ENCODE data around the gene AATF. TPM values are rescaled to one million over a fixed set of nuclear protein-coding genes. Genes with fewer than 3 reads are reported as not detected.
A peak's percentile ranks its signal among the peaks of the same experiment; 100 is the strongest.

The AATF gene
- polyA plus RNA-seq, 3 donors: 24.3 to 57.9 (median 41.1) TPM

GRCh38 chr17:37079065-37079708 lies 130.4 kb downstream of the AATF start:
- no peak for TF ChIP-seq CTCF (IDR thresholded peaks at IDR 0.05)

GRCh38 chr17:37079735-37080134 lies 131.0 kb downstream of the AATF start:
- Mint-ChIP-seq H3K36me3 (peaks cover 1 to 2% of the 10 kb centered on the region in 2 donors), H3K27ac (peak overlapping the region in 1 of 7 donors; percentile 30)

More at GRCh38 chr17:37079065-37079708, 130.4 kb downstream of the AATF start:
- H3K79me2 ChIP-seq (ENCODE audit: insufficient read depth, low read length): no peaks in the 10 kb centered on the region
- Mint-ChIP-seq H3K4me1 (peaks cover 15% of the 10 kb centered on the region), H3K4me3 (no peak overlapping the region), H3K27me3 (ENCODE audit: low read depth in 3 of 3) (no peaks in the 10 kb centered on the region), H3K9me3 (peaks cover 0 to 6% (median 0%) of the 10 kb centered on the region in 7 donors), H3K27ac (no peak overlapping the region), H3K36me3 (no peaks in the 10 kb centered on the region)
- H4K20me1 ChIP-seq (ENCODE audit: insufficient read depth, low read length): no peaks in the 10 kb centered on the region
- H3K9me3 ChIP-seq (replicated peaks in 1 of 2; ENCODE audit: control insufficient read depth in 1 of 2, insufficient read depth in 1 of 2, low read length in 2 of 2): no peaks in the 10 kb centered on the region
- H3K9ac ChIP-seq (ENCODE audit: insufficient read depth, low read length, poor library complexity, severe bottlenecking): no peak overlapping the region
- no peaks in the 10 kb centered on the region for H3K36me3 ChIP-seq (replicated peaks in 1 of 2; ENCODE audit: control insufficient read depth in 1 of 2, insufficient read depth in 2 of 2, low read length in 2 of 2)
- peaks cover 5 to 16% of the 10 kb centered on the region in 2 donors for H3K4me1 ChIP-seq (ENCODE audit: control insufficient read depth in 1 of 2, insufficient read depth in 2 of 2, low read length in 2 of 2)
- no peak for DNase-seq
- intact Hi-C loops (cut with micrococcal nuclease): no loop called here
- H3K27ac ChIP-seq (ENCODE audit: low read depth in 1 of 2, low read length in 2 of 2): no peak overlapping the region
- no peaks in the 10 kb centered on the region for H3K27me3 ChIP-seq (ENCODE audit: control insufficient read depth in 2 of 2, insufficient read depth in 2 of 2, low read length in 2 of 2)
- WGBS (ENCODE audit: insufficient coverage): 100% methylated on average over 1 of the region's 2 CpGs
- no peak overlapping the region for H3K4me2 ChIP-seq (replicated peaks; ENCODE audit: extremely low read depth, low read length, poor library complexity, severe bottlenecking)
- H2AFZ ChIP-seq (ENCODE audit: insufficient read depth, low read depth, low read length, poor library complexity, severe bottlenecking): no peak overlapping the region
- no peak overlapping the region for H3K4me3 ChIP-seq (replicated peaks in 1 of 3; ENCODE audit: low read depth in 2 of 3, low read length in 3 of 3)

More at GRCh38 chr17:37079735-37080134, 131.0 kb downstream of the AATF start:
- Histone ChIP-seq H3K9me3 (replicated peaks in 1 of 2; ENCODE audit: control insufficient read depth in 1 of 2, insufficient read depth in 1 of 2, low read length in 2 of 2) (no peaks in the 10 kb centered on the region), H4K20me1 (ENCODE audit: insufficient read depth, low read length) (no peaks in the 10 kb centered on the region), H3K4me1 (ENCODE audit: control insufficient read depth in 1 of 2, insufficient read depth in 2 of 2, low read length in 2 of 2) (peaks cover 5 to 16% of the 10 kb centered on the region in 2 donors), H3K27me3 (ENCODE audit: control insufficient read depth in 2 of 2, insufficient read depth in 2 of 2, low read length in 2 of 2) (no peaks in the 10 kb centered on the region), H3K27ac (ENCODE audit: low read depth in 1 of 2, low read length in 2 of 2) (no peak overlapping the region), H3K9ac (ENCODE audit: insufficient read depth, low read length, poor library complexity, severe bottlenecking) (no peak overlapping the region), H2AFZ (ENCODE audit: insufficient read depth, low read depth, low read length, poor library complexity, severe bottlenecking) (no peak overlapping the region), H3K4me2 (replicated peaks; ENCODE audit: extremely low read depth, low read length, poor library complexity, severe bottlenecking) (no peak overlapping the region), H3K4me3 (replicated peaks in 1 of 3; ENCODE audit: low read depth in 2 of 3, low read length in 3 of 3) (no peak overlapping the region), H3K36me3 (replicated peaks in 1 of 2; ENCODE audit: control insufficient read depth in 1 of 2, insufficient read depth in 2 of 2, low read length in 2 of 2) (no peaks in the 10 kb centered on the region), H3K79me2 (ENCODE audit: insufficient read depth, low read length) (no peaks in the 10 kb centered on the region)
- Mint-ChIP-seq H3K27me3 (ENCODE audit: low read depth in 3 of 3) (no peaks in the 10 kb centered on the region), H3K9me3 (peaks cover 0 to 6% (median 0%) of the 10 kb centered on the region in 7 donors), H3K4me1 (peaks cover 15% of the 10 kb centered on the region), H3K4me3 (no peak overlapping the region)
- peak in 2 of 3 donors; percentile 13 to 17 for DNase-seq
- no peak for TF ChIP-seq CTCF (IDR thresholded peaks at IDR 0.05)
- no CpG with 5 or more reads among the region's 1 CpG for WGBS (ENCODE audit: insufficient coverage)
- intact Hi-C loops (cut with micrococcal nuclease): no loop called here
